HG02763 (cell line): ENCODE data around the gene SLX4IP.
"Not testable (repeated sequence)": the region's sequence is repeated elsewhere in the genome, so short reads cannot be mapped to it uniquely, and the experiment has no call there.

Experiments
- ATAC-seq: cut with Tn5 transposase; IDR thresholded peaks from one replicate; pipeline ENCODE4 v1.9.1; 2021; ENCODE audit warnings: mild to moderate bottlenecking, moderate library complexity; ENCODE audit not compliant: unreplicated experiment

Gene SLX4IP

DNA sequence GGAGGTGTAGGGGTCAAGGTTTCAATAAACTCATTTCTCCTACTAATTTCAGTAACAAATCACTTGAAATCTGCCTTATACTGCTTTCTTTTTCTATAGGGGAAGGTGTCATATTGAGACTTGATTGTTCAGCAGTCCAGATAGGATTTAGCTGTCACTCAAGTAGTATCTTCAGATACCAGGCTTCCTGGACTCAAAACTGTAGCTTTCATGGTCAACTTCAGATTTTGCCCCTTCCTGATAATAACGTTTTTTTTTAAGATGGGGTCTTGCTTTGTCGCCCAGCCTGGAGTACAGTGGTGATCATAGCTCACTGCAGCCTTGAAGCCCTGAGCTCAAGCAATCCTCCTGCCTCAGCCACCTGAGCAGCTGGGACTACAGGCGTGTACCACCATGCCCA lies 160.9 kb downstream of the SLX4IP start:
- ATAC-seq, result no peak

DNA sequence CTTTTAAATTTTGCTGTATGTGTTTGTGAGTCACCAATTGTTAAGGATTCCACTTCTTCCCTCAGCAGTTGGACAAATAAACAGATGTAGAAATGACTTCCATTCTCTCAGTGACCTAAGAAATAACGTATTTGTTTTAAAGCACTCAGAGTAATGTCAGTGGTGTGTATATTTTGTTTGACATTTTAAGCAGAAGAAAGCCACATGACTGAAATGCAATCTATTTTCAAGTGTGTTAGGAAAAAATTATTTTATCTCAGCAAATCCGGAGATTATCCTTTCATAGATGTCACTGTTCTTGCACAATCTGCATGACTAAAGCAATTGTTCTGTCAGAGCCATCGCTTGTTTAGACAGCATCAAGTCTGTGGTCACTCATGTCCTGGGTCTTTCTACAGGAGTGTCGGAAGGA lies 161.6 kb downstream of the SLX4IP start:
- no peak for ATAC-seq

DNA sequence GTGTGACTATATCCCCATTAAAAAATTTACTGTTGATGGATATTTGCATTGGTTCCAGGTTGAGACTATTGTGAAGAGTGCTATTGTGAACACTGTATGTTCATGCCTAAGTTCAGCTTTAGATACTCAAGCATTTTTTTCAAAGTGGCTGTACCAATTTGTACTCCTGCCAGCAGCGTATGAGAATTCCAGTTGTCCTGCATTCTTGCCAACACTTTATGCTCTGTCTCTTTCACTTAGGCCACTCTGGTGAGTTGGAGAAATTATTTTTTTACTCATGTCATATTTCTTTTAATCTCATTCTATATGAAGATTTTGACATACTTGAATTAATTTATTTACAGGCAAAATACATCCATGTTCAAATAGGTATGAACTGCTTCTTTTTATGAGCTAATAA lies 162.5 kb downstream of the SLX4IP start:
- ATAC-seq, result no peak

DNA sequence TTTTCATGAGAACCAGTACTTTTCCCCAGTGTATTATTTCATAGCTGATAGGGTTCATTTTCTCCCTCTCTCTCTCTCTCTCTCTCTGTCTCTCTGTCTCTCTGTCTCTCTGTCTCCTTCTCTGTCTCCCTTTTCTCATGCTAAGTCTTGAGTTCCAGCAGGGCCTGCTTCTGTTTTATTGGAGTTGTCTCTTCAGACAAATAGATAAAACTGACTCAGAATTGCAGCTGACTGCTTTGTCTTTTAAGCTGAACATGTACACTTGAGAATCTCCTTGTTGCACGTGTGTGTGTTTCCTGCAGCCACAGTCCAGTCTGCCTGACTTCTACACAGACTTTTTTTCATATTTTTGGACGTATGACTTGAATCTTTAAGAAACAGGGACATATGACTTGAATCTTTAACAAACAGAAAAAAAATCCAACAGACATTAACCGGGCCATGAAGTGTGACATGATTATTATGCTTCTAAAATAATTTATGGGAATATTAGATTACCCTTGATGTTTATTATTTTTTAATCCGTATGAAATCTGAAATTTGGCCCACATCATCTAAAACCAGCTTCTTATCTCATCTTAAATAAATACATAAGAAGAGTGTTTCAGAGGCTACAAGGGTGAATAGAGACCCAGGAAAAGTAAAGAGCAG lies 167.2 kb downstream of the SLX4IP start:
- ATAC-seq, result no peak

DNA sequence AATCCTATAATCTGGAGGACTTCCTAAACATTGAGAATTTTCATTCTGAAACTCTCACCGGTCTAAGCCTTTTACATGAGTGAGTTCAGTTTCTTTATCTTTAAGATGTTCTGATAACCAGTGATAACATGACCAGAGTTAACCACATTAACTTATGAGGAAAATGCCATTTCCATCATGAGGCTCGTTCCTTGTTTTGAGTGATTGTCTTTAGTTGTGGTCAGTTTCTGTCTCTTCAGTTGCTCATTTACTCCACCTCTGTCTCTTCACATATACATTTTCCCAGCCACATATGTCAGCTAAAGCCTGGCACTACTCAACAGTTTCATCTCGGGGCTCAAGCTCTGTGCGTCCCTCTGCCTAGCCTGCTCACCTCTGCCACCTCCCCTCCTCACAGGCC lies 168.3 kb downstream of the SLX4IP start:
- no peak for ATAC-seq

DNA sequence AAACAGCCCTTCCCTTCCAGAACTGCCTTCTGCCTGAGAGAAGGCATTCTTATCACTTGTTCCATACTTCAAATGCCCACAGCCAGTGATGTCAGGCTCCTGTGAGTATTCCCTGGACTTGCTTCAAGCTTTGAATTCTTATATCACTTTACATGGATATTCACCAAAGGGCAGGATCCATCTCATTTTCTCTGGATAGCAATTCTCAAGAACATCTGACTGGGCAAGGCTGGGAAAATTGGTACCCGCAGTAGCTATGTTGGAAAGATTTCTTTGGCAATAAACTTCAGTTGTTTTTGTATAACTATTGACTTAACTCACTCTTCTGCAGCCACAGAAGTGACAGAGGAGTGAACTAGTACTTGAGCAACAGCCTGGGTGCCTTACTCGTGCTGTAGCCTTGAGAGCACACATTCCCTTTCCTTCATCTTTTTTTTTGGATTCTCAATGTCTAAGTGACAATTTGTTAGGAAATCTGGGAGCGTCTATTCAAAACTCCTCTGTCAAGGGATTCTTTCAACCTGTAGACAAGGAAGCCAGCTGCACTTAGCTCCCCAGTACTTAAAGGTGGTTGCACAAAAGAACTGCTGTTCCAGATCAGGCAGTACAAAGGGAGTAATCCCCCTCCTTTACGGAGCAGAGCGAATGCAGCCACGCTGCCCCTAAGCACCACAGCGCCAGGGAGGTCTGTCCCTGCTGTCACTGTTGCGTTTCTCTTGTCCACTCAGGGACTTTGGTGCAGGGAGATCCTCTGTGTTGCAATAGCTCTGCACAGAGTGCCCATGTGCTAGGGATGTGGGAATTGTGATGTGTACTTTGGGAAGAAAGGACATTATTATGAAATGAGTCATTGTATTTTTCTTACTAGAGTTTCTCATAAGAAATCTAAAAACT lies 169.1 kb downstream of the SLX4IP start:
- no peak for ATAC-seq

DNA sequence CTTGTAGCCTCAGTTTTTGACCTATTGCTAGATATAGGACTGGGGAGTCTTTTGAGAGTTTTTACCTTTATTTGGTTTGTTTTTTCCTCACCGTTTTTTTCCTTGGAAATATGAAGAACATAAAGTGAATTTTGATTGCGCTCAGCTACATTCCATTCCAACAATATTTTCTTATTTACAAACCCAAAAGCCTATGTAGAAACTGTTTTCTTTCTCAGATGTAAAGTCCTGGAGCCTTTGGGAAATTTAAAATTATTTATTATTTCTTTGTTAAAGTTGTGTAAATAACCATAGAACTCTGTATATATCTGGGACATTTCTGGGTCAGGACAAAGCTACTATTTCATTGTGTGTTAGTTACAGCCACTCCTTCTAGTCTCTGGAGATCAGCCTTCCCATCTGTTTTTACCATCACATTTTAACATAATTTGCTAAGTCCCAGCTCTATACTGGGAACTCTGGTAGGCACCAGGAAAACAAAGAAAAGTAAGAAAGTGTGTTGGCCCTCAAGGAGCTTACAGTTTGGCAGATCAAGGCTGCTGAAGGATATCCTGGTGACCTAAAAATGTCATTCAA lies 169.8 kb downstream of the SLX4IP start:
- ATAC-seq, result no peak

DNA sequence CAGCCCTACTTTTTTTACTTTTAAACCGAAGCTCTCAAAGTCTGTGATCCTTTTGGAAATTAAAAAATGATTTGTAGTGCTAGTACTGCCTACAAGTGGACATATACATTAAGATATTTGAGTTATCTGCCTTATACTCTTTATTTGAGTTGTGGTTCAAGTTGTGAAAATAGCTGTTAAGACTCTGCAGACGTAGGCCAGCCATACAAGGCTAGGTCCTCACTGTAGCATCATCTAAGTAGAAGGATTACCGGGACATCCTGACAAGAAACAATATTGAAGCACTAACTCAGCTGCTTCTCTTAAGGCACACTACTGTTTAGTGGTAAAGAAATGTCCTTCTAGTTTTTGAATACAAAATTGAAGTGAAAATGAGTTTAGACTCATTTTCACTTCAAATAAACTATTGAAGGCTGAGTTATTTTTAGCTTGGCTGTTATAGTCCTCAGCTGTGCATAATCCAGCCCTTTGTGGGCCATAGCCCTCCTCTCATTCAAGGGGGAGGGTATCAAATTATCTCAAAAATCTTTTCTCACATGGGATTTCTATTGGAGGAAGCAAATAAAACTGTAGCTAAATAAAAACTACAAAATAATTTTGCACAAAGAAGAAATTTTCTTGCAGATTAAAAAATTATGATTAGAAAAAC lies 170.6 kb downstream of the SLX4IP start:
- ATAC-seq, result no peak

DNA sequence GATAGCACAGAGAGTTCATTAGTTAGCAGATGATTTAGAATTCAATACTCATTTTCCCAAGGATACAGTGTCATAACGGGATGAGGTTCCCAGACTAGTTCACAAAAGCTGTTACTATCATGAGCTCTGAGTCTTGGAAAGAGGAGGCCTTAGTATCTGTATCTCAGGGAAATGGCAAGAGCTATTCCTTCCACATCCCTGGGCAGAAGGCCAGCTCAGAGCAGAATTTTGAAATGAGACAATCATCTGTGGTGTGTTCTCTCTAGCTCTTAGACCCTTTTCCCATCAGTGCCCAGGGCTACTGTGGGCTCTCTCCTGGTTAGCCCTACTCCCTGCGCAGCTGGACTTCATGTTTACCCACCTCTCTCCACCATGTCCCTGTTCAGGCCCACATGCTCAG lies 174.2 kb downstream of the SLX4IP start:
- ATAC-seq, result no peak

DNA sequence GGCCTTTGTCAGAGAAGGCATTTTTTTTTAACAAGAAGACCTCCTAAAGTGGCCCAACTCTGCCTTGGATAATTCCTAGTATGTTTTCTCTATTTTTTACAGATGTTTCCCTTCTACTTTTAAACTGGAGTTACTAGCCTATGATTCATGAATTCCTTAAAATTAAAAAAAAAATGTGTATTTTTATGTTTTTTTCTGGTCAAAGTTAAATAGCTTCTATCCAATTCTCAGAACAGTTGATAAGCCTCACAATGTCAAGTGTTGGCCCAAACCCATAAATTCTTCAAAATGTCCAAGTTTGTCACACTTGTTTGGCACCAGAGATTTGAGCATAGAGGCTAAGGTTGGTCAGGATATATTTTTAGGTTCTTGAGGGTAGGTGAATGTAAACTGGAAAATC lies 174.7 kb downstream of the SLX4IP start:
- ATAC-seq, result no peak

DNA sequence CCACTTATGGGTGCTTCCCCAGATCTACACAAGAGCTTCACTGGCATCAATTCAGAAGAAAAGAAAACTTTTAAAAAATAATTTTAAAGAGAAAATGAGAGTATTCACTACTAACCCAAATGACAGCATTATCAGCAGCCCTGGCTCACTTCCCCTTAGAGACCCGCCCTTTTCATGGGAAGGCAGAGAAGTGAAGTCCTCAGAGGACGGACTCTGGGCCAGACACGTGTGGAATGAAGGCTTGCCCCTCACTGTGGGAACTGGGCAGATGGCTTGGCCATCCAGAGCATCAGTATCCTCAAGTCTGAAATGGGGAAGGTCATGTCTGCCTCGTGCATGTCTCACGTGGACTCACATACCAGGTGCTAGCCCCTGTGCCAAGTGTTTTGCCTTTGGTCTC lies 175.1 kb downstream of the SLX4IP start:
- no peak for ATAC-seq

DNA sequence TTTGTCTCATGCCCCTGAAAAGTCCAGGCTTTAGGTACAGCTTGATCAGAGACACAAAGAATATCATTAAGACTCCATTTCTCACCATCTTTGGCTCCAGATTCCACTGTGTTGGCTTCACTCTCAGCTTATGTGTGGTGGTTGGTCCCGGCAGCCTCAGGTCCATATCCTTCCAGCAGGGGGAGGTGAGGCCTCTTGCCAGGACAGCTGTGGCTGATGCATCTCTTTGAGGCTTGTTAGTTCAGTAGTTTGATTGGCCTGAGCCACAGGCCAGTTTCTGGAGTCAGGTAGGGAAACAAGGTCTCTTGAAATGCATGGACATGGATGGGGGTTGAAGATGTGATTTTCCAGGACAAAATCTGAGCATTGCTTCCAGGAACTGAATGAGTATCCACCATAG lies 176.3 kb downstream of the SLX4IP start:
- no peak for ATAC-seq

DNA sequence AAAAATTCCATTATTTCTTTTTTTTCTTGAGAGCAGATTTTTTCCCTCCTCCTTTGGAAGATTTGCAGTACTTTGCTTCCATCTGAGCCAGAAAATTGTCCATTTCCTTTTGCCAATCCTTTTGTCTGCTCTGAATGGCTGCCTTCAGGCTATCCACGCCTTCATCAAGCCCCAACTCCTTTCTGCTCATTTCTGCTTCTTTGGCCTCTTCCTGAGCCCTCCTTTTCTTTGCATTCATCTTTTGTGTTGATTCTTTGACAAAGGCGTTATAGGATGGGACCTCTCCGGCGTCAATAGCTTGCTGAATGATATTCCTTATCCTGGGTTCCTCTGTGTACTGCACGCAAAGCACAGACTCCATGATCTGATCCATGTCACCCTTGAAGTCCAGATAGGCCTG lies 178.3 kb downstream of the SLX4IP start:
- not testable (repeated sequence) for ATAC-seq

DNA sequence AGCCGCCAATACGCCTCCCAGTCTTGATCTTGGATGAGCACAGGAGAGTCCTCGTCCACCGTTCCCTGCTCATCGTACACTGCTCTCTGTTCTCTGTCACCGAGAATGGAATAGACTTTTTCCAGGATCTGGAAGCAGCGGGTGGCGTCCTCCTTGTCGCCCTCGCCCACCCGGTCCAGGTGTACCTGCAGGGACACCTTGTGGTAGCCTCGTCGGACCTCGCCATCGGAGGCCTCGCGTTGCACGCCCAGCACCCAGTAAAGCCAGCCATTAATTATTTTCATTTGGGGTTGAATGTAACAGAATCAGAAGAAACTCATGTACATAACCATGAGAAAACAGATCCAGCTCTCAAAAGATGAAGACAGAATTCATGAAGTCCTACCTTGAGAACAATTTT lies 178.8 kb downstream of the SLX4IP start:
- ATAC-seq, result no peak

DNA sequence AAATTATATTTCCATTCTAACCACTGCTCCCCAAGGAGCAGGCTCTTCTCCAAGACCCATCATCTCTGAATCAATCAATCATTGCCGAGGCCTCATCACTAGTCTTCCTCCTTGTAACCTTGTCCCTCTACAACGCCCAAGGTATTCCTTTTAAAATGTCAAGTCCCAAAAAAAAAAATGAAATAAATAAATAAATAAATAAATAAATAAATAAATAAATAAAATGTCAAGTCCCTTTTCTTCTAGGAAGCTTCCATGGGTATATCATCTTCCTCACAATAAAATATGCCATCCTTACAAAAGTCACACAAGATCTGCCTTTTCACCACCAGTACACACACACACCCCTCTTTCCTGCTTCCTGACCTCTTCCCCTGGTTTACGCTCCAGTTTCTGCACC lies 181.1 kb downstream of the SLX4IP start:
- no peak for ATAC-seq

DNA sequence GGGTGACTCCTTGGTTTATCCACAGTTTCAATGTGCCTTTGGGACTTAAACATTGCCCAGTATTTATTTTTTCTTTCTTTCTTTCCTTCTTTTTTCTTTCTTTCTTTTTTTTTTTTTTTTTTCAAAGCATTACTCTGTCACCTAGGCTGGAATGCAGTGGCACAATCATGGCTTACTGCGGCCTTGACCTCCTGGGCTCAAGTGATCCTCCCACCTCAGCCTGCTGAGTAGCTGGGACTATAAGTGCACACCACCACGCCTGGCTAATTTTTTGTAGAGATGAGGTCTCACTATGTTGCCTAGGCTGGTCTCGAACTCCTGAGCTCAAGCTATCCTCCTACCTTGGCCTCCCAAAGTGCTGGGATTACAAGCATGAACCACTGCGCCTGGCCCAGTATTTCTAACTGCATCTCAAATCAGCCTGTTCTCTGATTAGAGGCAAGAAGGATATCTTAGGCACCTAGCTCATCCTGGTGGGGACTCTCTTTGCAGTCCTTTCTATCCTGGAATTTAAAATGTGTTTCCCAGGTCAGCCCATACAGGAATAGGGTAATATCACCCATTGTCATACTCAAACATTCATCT lies 182.5 kb downstream of the SLX4IP start:
- not testable (repeated sequence) for ATAC-seq

DNA sequence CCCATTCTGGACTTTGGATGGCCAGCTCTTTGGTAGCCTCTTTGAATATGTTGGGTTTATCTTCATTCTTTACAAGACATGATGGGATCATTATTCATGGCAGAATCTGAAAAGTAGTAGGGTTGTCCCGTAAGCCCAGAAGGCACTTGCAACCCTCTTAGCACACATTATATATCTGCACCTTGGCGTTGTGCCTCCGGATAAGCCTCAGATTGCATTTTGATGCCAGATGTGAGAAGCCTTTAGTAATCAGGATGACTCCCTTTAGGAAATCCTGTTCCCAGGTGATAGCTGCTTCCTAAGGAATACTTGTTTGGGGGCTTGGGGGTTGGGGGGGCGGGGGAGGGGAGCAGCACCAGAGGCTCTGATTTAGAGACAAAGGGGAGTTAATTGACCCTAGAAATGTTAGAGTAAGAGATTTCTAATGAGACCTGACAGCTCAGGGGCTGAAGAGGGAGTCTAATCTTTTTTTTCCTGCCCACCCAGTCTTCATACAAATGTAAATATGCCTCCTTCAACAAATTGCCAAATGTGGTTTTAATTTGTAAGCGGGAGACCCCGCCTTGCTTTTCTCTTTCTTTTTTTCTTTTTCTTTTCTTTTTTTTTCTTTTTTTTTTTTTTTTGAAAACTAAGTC lies 183.6 kb downstream of the SLX4IP start:
- no peak for ATAC-seq

DNA sequence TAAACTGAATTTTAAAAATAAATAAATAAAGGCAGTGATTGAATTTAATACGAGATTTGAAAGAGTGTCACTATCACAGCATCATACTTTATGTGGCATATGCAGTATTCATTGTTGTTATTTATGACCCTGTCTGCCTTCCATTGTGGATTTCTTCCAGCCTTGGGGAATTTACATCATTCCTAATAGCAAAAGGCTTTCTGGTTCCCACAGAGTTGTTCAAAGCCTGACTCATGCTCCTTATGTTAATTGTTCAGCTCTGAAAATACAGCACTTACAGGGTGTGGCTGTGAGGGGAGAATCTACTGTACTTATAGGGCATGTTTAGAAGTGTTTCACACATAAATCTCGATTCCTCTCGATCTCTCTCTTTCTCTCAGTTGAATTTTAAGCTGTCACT lies 184.3 kb downstream of the SLX4IP start:
- no peak for ATAC-seq

DNA sequence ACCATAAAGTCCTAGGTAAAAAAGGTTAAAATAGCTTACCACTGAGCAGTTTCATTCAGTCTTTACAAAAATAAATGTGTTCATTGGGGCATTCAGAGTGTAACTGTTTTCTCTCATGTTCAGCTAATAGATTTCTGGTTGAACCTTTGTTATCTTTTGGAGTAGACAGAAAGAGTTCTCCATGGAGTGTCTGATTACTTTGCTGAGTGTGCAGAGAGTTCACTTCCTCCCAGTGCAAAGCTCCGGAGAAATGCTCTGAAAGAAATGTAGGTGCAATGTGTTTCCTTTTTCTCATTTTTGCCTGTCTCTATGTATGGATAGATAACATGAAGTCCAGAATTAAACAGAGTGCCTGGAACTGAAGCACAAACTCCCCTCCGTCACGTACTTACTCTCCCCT lies 186.0 kb downstream of the SLX4IP start:
- ATAC-seq, result no peak

DNA sequence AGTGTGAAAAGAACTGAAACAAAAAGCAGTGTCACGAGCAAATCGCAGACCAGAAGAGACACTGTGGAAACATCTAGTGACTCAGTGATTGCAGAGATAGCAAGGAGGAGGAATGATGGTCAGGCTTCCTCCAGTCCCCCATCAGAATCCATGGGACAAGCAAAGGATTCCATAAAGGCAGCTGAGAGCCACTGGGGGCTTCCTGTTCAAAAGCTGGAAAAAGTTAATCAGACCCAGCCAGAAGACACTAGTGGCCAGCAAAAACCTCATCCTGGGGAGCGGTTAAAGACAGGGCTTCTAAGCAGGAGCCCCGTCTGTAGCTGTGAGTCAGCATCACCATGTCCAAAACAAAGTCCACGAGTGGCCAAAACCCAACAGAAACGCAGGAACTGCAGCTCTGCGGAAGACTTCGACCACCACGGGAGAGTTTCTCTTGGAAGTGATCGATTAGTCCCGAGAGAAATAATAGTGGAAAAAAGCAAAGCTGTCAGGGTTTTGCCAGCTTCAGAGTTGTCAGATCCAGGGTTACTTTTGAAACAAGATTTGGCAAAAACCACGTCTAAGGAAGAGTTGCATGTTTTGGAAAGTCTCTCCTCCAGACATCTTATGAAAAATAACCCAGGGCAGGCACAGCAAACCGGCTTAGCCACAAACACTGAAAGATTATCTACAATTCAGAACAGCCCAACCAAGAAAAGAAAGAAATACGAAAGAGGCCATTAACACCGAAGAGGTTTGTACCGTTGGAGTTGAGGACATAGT lies 187.7 kb downstream of the SLX4IP start:
- ATAC-seq, result no peak
